Measurements from ENCODE around the gene MCC. TPM values are rescaled to one million over a fixed set of nuclear protein-coding genes. Genes with fewer than 3 reads are reported as not detected.

The MCC gene
- total RNA-seq: 33.5 and 51.3 TPM in 2 replicates

DNA sequence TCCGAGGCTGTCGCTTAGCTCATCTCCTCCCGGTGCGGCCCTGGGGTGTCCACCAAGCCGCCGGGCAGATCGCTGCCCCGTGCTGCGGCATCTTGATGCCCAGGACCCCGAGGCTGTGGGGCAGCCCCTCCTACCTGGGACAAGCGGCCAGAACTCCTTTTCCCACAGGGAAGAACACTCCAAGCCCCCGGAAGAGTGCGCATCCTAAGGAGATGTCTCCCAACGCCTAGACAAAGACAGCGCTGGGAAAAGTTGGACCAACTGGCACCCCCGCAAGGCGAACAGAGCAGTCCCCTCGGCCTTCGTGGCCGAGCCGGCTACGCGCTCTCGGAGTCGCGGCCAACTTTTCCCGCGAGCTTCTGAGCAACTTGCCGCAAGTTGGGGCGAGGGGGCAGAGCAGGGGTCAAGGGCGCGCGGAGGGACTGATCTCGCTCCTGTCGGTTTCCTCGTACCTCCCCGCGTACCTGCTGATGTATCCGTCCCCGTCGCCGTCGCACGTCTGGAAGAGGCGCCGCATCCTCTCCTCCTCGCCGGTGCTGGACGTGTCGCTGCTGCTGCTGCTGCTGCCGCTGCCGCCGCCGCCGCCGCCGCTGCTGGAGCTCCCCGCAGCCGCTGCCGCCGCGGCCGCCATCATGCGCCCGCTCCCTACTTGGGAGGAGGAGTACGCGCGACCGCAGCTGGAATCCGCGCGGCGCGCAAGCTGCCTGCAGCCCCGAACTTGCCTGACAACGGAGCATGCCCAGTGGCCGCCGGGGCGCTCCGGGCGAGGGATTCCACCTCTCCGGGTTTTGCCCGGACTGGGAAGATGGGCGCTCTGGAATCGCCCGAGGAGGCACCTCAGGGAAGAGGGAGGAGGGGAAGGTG lies at the start of gene MCC:
Gene MCC, minus strand, starts transcription at position 673 of the 864 bp plus-strand sequence.

DNA sequence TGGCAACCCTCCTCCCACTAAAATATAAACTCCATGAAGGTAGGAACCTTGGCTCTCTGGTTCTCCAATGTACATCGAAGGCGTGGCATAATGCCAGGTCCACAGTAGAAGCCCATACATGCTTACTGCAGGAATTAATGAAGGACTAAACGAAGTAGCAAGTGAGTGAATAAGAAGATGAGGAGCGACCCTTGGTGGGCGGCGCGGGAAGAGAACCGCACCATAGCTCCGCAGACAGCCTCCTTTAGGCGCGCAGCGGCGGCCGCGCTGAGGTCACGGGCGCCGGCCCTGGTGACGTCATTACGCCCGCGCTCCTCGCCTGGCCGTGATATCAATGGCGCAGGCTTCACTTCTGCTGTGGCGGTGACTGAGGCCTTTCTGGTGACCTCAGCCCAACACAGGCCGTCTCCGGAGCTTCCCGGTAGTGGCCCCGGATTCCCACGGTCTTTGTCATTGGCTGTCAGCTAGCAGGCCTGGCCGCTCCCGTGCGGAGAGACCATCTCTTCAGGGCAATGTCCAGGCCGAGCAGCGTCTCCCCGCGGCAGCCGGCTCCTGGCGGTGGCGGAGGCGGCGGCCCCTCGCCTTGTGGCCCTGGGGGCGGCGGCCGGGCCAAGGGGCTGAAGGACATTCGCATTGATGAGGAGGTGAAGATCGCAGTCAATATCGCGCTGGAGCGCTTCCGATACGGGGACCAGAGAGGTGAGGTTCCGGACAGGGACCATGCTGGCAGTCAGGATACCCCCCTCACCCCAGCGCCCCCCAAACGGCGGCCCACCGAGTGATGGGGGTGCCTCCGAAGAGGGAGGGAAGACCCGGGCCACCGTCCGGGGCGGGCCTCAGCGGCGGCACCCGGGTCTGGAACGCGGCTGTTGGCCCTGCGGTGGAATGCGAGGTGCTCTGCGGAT lies 25.4 kb upstream of the MCC start, which contains the start of gene YTHDC2:
Gene YTHDC2, plus strand, starts transcription at position 311 of the 905 bp plus-strand sequence. Its CDS starts 202 bp downstream, at position 513.

DNA sequence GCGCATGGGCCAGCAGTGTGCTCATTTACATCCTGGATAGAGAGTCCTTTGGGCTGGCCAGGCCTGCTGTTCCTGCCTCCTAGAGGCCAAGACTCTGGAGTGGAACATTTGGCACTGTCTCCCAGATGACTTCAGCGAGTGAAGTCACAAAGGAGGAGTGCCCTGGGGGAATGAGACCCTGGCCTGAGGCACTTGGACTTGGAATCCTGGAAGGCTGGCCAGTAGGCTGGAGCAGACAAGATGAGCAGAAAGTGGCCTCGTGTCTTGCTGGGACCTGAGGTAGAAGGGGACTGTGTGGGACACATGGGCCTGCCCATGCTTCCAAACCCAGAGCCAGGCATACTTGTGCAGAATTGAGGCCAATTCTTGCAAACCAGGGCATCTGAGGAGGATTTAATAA lies 53.4 kb downstream of the MCC start, which contains the start of gene TSSK1B:
Gene TSSK1B, minus strand, starts transcription at position 101 of the 400 bp plus-strand sequence. CDS start 150 bp downstream, outside the sequence.

DNA sequence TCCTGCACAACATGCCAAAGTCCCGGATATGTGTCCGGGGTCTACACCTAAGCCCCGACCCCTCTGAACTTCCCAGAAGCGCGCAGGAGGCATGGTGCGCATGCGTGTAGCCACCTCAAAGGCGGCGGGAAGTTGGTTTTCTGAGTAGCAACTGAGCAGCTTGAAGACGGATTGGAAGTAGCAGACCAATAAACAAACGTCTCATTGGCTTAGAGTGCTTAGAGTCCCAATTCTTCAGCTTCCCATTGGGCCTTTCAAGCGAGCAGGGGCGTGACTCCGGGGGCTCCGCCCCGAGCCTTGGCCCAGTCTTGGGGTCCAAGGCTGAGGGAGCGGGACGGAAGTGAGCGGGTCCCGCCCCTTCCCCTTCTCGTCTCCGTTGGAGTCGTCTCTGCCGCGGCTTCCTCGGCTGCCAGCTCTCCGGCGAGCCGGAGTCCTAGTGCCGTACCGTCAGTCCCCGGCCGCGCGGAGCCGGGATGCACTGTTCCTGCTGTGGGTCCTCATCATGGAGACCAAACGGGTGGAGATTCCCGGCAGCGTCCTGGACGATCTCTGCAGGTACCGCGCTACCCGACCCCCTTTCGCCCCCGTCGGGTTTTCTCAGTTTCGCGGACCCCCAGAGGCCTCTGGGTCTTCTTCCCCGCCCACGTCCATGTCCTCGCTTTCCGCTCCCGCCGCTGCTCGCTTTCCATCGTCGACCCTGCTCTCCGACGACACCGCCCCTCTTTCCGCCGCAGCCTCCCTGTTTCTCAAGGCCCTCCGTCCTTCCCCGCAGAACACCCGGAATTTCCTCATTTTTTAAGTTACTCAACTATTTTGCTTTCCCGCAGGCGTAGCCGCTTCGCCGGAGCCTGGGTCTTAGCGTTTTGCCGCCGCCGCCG lies 511.6 kb downstream of the MCC start, which contains the start of gene DCP2:
Gene DCP2, plus strand, starts transcription at position 367 of the 878 bp plus-strand sequence. Its CDS starts 136 bp downstream, at position 503.

Other genes starting within 250 kb of the MCC start
- gene TSSK1B, start 53.5 kb downstream of the MCC start, total RNA-seq: 0.15 and 0.50 TPM in 2 replicates
- gene YTHDC2, start 25.2 kb upstream of the MCC start, total RNA-seq: 22.2 and 32.1 TPM in 2 replicates

Measured in smooth muscle cell of trachea (primary cell).